Stimulated activated naive CD8-positive, alpha-beta T cell treated with anti-CD3 and anti-CD28 coated beads, Interleukin-15, amount 100 ng/mL, for 72 hours (primary cell): ENCODE results near the gene KIAA1217.

Experiments
- ATAC-seq: fragments of 150-1000 bp; cut with Tn5 transposase; 2 replicates; pipeline ENCODE4 v1.10.0; 2021; ENCODE audit warnings: mild to moderate bottlenecking, moderate library complexity
- DNase-seq, 2 donors: peaks; one replicate each; pipeline ENCODE4 v3.0.0; 2021 to 2022
- H3K27ac Mint-ChIP-seq, 2 donors: one replicate each; pipeline ENCODE4 v1.8.0; 2022; ENCODE audit warnings: mild to moderate bottlenecking in 2 of 2, mixed read lengths in 2 of 2, moderate library complexity in 2 of 2
- H3K27me3 Mint-ChIP-seq: one replicate; pipeline ENCODE4 v1.8.0; 2022; ENCODE audit warnings: mixed read lengths
- H3K4me1 Mint-ChIP-seq: one replicate; pipeline ENCODE4 v1.8.0; 2022; ENCODE audit warnings: mild to moderate bottlenecking, mixed read lengths
- H3K4me3 Mint-ChIP-seq, 2 donors: one replicate each; pipeline ENCODE4 v1.8.0; 2022; ENCODE audit warnings: mild to moderate bottlenecking in 2 of 2, mixed read lengths in 2 of 2, moderate library complexity in 1 of 2
- H3K9me3 Mint-ChIP-seq, 2 donors: one replicate each; pipeline ENCODE4 v1.8.0; 2022; ENCODE audit warnings: mixed read lengths in 2 of 2

The KIAA1217 gene

DNA sequence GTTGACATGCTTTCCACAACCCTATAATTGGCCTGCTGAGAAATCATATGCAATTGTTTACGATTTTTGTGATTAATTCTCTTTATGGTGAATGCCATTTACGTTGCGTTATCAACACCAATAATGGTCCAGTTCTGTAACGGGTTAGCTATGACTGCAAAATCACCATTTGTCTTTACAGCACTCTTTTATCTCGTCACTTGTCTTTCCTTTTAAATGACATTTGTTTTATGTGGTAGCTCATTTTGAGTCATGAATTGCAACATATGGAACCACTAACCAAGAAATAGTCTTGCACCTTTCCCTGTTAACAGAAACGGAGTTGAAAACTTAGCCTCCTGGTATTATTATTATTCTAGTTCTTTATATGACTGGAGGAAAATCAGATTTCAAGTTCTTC is 3.1 kb upstream of the KIAA1217 start:
- Mint-ChIP-seq H3K4me3 (no peak overlapping the region), H3K27me3 (peaks cover 73% of the 10 kb centered on the region), H3K4me1 (peaks cover 43% of the 10 kb centered on the region), H3K9me3 (peaks cover under 1 to 4% of the 10 kb centered on the region in 2 donors), H3K27ac (no peak overlapping the region)
- ATAC-seq, result peak; percentile 33
- no peak for DNase-seq

DNA sequence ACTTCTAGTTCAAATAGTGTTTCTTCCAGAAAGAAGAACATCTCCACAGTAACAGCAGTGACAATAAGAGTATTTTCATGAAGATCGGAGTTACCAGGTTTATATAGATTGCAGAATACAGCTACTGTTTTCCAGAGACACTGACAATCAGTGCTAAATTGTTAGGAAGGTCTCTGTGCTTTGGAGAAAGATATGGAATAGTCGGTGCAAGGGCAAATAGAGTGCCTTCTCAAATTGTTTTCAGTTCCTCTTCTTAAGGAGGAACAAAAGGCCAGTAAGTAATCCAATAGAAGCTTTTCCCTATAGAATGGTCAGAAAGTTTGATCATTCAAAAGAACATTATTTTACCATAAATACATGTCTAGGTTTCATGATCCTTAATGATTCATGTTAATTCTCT is 2.6 kb upstream of the KIAA1217 start:
- Mint-ChIP-seq H3K27me3 (peaks cover 78% of the 10 kb centered on the region), H3K27ac (no peak overlapping the region), H3K4me3 (no peak overlapping the region), H3K9me3 (peaks cover 5 to 8% of the 10 kb centered on the region in 2 donors), H3K4me1 (peaks cover 46% of the 10 kb centered on the region)
- DNase-seq (no peak), ATAC-seq (no peak)

DNA sequence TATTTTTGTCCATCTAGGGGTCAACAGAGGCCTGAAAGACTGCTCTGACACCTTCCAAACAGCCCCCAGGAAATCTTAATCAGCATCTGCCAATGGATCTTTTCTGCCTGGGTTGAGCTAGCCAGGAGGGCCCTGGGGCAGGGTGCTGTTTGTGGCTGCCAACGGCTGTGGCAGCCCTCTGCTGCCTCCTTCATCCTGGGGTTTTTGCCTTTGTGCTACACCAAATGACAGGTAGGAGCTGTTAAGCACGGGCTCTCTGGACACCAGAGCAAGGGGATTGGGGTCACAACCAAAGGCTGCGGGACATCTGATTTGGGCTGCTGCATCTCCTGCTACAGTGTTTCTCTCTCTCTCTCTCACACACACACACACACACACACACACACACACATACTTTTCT is 2.0 kb upstream of the KIAA1217 start:
- Mint-ChIP-seq H3K4me1 (peaks cover 46% of the 10 kb centered on the region), H3K9me3 (peaks cover 5 to 8% of the 10 kb centered on the region in 2 donors), H3K27me3 (peaks cover 80% of the 10 kb centered on the region), H3K27ac (no peak overlapping the region), H3K4me3 (no peak overlapping the region)
- DNase-seq (no peak), ATAC-seq (no peak)

DNA sequence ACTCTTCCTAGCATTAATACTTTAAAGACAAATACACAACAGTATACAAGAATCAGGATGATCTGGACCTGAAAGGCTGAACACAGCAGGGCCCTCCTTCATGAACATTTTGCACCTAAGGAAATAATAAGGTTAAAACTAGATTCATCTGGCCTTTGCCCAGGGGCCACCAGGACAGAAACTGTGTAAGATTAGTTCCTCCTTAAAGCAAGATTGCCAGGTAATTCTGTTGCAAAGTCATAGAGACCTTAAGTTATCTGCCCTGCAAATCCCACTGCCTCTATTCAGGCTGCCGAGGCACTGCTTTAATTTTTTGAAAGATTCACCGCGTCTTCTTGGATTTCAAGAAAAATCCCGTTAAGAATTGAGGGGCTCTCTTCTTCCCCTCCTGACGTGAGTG is 1.6 kb upstream of the KIAA1217 start:
- DNase-seq (no peak), ATAC-seq (no peak)
- Mint-ChIP-seq H3K9me3 (peaks cover 5 to 8% of the 10 kb centered on the region in 2 donors), H3K27ac (no peak overlapping the region), H3K4me1 (peaks cover 46% of the 10 kb centered on the region), H3K27me3 (peaks cover 80% of the 10 kb centered on the region), H3K4me3 (no peak overlapping the region)

DNA sequence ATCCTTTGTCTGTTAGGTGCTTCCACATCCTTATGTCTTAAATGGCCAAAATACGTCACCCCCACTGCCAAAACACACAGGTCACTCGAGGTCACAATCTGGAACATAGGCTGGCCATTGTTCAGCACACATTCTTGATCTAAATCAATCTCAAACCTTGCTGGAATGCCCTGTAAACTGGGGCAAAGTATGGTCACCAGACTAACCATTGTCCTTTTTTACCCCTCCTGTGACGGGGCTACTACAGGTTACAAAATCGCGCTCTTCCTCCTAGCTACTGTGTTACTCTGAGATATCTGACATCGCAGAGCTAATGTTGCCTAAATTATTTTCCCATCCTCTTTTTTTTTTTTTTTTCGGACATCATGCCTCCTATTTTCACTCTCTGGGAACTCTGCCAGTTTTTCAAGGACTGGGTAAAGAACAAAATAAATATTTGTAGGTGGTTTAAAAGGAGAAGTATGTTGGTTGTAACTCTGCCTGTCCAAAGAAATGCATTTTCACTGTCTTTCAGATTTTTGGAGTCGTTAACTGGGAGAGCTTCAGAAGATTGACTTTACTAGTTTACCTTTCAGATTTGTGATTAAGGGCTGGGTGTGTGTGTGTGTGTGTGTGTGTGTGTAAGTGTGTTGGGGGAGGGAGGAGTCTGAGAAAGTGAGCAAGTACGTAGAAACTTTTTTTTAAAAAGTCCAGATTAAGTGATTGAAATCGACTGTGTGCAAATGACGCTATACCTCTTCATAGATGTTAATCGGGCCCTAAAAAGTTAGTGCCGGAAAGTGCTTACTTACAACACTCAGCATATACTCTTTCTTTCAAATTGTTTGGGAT is 942 bp upstream of the KIAA1217 start:
- Mint-ChIP-seq H3K27me3 (peaks cover 76% of the 10 kb centered on the region), H3K9me3 (peaks cover 5 to 8% of the 10 kb centered on the region in 2 donors), H3K4me3 (peak overlapping the region; percentile 83), H3K4me1 (peaks cover 46% of the 10 kb centered on the region), H3K27ac (no peak overlapping the region)
- no peak for DNase-seq
- ATAC-seq, result no peak

DNA sequence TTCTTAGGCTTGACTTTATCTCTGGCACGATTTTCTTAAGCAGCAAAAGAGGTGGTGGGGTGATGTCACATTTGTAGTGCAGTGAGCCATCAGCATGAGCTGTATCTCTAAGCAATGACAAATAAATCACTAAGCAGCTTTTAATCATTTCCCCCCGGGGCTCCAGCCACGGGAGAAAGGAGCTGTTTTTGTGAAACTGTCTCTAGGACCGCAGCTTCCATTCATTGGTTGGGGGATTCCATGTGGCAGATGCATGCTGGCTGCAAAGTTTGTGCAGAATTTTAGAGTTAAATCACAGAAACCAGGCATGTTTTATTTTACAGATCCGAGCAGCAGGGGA is 464 bp downstream of the KIAA1217 start:
- H3K27me3 Mint-ChIP-seq, result peaks cover 72% of the 10 kb centered on the region
- peaks cover 5 to 8% of the 10 kb centered on the region in 2 donors for H3K9me3 Mint-ChIP-seq
- DNase-seq (peak; percentile 21 to 68), ATAC-seq (peak; percentile 79)
- peak overlapping the region; percentile 83 for H3K4me3 Mint-ChIP-seq
- H3K4me1 Mint-ChIP-seq, result peaks cover 46% of the 10 kb centered on the region
- peak overlapping the region; percentile 68 to 89 for H3K27ac Mint-ChIP-seq

DNA sequence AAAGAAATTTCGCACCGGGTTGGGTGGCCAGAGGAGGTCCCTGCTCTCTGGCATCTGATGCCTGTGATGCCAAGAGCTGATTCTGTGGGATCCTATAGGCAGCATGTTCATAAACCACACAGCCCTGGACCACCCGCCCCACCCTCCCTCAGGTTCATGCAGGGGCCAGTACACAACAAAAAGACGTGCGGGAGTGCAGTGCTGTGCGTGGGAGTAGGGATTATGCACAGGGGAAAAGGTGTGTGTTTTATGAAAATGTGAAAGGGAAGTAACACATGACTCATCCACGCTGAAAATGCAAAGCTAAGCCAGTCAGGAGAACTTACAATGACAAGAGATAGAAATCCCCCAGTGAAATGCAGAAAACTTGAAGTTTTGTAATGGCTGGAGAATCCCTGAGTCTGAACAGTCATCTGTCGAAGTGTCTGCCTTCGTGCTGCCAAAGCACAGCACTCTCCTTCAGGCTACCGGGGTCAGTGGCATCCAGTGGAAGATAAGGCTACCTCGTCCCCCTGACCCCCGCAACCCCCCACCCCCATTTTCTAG is 1.1 kb downstream of the KIAA1217 start:
- ATAC-seq (peak; percentile 74), DNase-seq (peak; percentile 16 to 63)
- Mint-ChIP-seq H3K4me3 (peak overlapping the region; percentile 83), H3K27ac (no peak overlapping the region), H3K9me3 (peaks cover 5 to 8% of the 10 kb centered on the region in 2 donors), H3K27me3 (peaks cover 72% of the 10 kb centered on the region), H3K4me1 (peaks cover 46% of the 10 kb centered on the region)

DNA sequence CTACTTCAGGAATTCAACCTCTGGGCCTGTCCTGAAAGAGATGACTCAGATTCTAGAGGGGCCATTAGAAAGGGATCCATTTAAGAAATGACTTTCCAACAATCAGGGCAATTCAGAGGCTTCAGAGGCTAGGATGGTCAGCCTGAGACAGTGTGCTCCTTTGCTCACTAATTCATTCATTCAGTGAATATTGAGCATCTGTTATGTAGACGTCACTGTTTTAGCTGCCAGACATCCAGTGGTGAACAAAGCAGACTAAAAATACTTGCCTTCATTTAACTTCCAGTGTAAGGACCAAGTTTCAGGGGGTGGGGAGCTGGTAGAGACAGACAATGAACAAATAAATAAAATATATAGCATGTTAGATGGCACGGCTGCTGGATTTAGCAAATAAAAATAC is 1.6 kb downstream of the KIAA1217 start:
- no peak overlapping the region for H3K27ac Mint-ChIP-seq
- ATAC-seq (no peak), DNase-seq (no peak)
- peaks cover 5 to 8% of the 10 kb centered on the region in 2 donors for H3K9me3 Mint-ChIP-seq
- H3K4me3 Mint-ChIP-seq, result peak overlapping the region in 1 of 2 donors; percentile 28
- peaks cover 45% of the 10 kb centered on the region for H3K4me1 Mint-ChIP-seq
- H3K27me3 Mint-ChIP-seq, result peaks cover 76% of the 10 kb centered on the region

DNA sequence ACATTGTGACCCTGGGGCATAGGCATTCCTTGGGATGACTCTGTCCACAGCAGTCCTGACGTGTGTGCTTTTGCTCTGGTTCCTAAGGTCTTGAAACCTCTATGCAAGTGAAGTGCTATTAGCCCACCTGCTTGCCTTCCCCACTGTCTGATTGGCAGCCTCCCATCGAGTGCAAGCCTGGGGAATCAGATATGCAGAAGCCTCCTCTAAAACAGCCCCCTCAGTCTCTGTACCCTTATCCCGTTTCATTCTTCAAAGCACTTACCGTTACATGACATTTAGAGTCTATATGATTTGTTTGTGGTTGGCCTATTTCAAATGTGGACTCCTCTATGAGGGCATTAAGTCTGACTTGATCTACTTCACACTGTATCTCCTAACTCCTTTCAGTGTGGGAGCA is 4.3 kb downstream of the KIAA1217 start:
- ATAC-seq, result no peak
- H3K27me3 Mint-ChIP-seq, result peaks cover 58% of the 10 kb centered on the region
- no peak overlapping the region for H3K4me3 Mint-ChIP-seq
- H3K27ac Mint-ChIP-seq, result no peak overlapping the region
- peaks cover 5 to 8% of the 10 kb centered on the region in 2 donors for H3K9me3 Mint-ChIP-seq
- H3K4me1 Mint-ChIP-seq, result peaks cover 29% of the 10 kb centered on the region
- DNase-seq, result no peak

DNA sequence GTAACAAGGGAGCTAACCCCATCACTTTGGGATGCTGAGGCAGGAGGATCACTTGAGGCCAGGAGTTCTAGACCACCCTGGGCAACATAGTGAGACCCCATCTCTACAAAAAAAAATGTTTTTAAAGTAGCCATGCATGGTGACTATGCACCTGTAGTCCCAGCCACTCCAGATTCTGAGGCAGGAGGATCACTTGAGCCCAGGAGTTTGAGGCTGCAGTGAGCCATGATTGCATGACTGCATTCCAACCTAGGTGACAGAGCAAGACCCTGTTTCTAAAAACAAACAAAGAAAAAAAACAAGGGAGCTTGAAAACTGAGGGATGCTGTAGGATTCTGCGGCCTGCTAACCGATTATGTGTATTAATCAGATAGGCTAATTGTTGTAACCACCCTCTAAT is 4.9 kb downstream of the KIAA1217 start:
- Mint-ChIP-seq H3K4me1 (peaks cover 22% of the 10 kb centered on the region), H3K27ac (no peak overlapping the region), H3K4me3 (no peak overlapping the region), H3K27me3 (peaks cover 52% of the 10 kb centered on the region), H3K9me3 (peaks cover 5 to 8% of the 10 kb centered on the region in 2 donors)
- ATAC-seq (no peak), DNase-seq (no peak)

DNA sequence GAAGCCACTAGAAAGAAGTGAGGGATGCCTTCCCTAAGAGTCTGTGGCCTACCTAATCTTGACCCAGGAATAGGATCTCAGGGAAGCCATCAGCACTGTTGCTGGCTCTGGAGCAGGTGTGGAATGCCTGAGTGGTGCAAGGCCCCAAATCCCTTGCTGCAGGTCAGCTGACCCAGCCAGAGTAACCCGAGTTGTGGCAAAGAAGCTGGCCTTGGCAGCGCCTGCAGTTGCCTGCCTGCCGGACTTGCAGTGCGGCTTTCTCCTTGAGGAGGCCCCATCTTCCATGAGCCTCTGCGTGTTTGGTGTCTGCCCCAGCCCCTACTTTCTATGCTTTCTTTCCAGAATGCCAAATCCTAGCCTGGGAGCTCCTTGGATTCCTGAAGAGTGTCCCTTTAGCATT is 5.8 kb downstream of the KIAA1217 start:
- Mint-ChIP-seq H3K9me3 (peaks cover 5 to 8% of the 10 kb centered on the region in 2 donors), H3K27ac (no peak overlapping the region)
- DNase-seq, result no peak

DNA sequence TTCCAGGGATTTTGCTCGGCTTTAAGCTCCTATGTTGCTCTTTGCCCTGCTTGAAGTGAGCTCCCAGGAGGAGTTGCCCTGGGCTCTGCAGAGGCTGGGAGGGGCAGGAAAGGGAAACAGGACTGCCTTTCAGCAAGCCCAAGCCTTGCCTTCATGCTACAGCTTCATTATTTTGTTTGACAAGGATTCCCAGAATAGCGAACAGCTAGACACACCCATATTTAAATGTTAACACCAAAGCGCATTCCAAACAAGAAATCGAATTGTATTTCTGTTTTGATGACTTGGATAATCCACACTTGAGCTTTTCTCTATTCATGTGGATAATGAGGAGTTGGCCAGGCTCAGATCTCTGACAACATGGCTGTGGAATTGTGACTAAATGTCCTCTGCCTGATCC is 6.3 kb downstream of the KIAA1217 start:
- Mint-ChIP-seq H3K4me3 (no peak overlapping the region), H3K4me1 (peaks cover 9% of the 10 kb centered on the region), H3K9me3 (peaks cover 5 to 8% of the 10 kb centered on the region in 2 donors), H3K27me3 (peaks cover 45% of the 10 kb centered on the region), H3K27ac (no peak overlapping the region)
- DNase-seq, result no peak
- ATAC-seq, result no peak

More for the DNA sequence above, 5.8 kb downstream of the KIAA1217 start:
- ATAC-seq, result no peak
- H3K4me3 Mint-ChIP-seq, result no peak overlapping the region
- H3K27me3 Mint-ChIP-seq, result peaks cover 45% of the 10 kb centered on the region
- H3K4me1 Mint-ChIP-seq, result peaks cover 14% of the 10 kb centered on the region

DNA sequence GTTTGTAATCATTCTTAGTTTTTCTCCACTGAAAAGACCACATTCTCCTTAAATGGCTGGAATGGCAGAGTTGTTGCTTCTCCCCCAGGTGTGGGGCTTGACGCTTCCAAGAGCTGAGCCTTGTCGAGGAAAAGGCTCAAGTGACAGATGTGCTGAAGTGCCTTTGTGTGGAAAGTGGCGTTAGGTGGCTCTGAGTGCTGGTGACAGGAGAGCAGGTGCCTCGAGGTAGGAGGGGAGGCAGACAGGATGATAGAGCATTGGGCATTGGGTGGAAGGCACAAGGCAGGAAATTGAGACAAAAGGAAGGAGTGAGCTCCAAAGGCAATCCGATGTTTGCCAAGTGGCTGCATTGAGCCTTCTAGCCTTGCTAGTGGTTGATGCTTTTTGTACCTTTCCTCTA is 6.7 kb downstream of the KIAA1217 start:
- Mint-ChIP-seq H3K27ac (peak overlapping the region in 1 of 2 donors; percentile 49), H3K9me3 (peaks cover 5 to 7% of the 10 kb centered on the region in 2 donors), H3K4me1 (peaks cover 5% of the 10 kb centered on the region), H3K27me3 (peaks cover 42% of the 10 kb centered on the region), H3K4me3 (no peak overlapping the region)
- DNase-seq (no peak), ATAC-seq (no peak)

DNA sequence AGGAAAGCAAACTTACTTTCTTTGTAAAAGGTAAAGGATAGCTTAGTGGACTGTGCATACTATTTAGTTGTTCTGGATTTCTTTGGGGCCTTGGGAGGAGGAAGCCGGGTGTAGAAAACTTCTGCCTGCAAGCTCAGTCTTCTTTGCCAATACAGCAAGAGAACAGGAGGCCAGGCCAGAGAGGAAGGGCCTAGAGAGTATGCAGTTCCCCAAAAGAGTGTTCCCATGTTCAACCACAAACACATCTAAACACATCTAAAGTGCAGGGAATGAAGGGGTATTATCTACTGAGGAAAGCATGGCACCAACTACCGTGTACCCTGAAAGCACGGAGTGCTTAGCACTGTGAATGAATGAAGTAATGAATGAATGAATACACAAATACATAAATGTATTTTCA is 11.0 kb downstream of the KIAA1217 start:
- H3K27ac Mint-ChIP-seq, result no peak overlapping the region
- no peaks in the 10 kb centered on the region for H3K9me3 Mint-ChIP-seq
- no peak for ATAC-seq
- H3K4me3 Mint-ChIP-seq, result no peak overlapping the region
- peaks cover 11% of the 10 kb centered on the region for H3K27me3 Mint-ChIP-seq
- H3K4me1 Mint-ChIP-seq, result no peaks in the 10 kb centered on the region
- no peak for DNase-seq

DNA sequence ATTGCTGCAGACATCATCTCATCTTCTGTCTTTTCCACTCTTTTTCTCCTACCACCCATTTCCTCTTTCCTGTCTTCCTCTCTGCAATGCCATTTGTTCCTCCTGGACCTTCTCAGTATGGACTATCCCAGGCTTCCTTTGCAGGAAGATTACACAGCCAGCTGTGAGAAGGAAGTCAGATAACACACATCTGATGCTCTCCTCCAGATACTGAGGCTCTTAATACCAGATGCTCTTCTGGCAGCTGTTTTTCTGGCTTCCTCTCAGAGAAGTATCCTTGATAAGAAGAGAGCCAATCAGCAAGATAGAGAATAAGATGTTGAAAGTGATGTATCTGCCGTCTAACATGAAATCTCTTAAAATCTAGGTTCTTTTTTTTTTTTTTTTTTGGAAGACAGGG is 14.4 kb downstream of the KIAA1217 start:
- ATAC-seq (no peak), DNase-seq (no peak)
- Mint-ChIP-seq H3K4me3 (no peak overlapping the region), H3K27ac (peak overlapping the region in 1 of 2 donors; percentile 70), H3K27me3 (no peaks in the 10 kb centered on the region), H3K4me1 (no peaks in the 10 kb centered on the region), H3K9me3 (no peaks in the 10 kb centered on the region)

DNA sequence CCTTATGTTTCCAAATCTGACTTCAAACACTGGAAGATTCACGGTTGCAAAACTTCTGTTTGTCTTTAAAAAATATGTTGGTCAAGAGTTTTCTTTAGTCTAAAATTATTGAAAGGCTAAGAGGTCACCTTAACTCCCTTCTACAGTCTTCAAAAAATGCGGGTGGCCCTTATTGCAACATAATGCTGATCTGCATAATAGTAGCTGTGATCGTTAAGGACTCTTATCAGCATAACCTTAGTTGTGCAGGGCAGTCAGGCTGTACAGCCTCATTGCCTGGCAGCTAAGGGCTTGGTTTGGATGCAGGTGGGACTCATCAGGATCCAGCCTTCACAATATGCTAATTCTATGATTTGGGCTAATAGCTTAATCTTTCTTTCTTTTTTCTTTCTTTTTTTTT is 15.0 kb downstream of the KIAA1217 start:
- no peak for ATAC-seq
- no peaks in the 10 kb centered on the region for H3K9me3 Mint-ChIP-seq
- no peak overlapping the region for H3K27ac Mint-ChIP-seq
- no peak overlapping the region for H3K4me3 Mint-ChIP-seq
- H3K4me1 Mint-ChIP-seq, result no peaks in the 10 kb centered on the region
- no peak for DNase-seq
- no peaks in the 10 kb centered on the region for H3K27me3 Mint-ChIP-seq
